ENCODE data around the gene PAX6. TPM values are rescaled to one million over a fixed set of nuclear protein-coding genes. Genes with fewer than 3 reads are reported as not detected.

Gene PAX6
- total and polyA plus RNA-seq, 2 of the 13 experiments (the other 11 are each of a cell fraction or from before 2014, with no cell fraction given): 0.15 to 1.1 TPM

GRCh38 chr11:31809857-31810778 is 1.0 kb downstream of the PAX6 start (continued):
- TF ChIP-seq PRDM10 (CRISPR knock-in tag; IDR thresholded peaks at IDR 0.05; ENCODE audit: low read depth): no peak
- TF ChIP-seq RNF2 (conservative IDR thresholded peaks at IDR 0.05; ENCODE audit: low read depth): 0 out of 2 replicates have a peak, but pooled peaks have one; percentile 29
- TF ChIP-seq PREB (CRISPR knock-in tag; IDR thresholded peaks at IDR 0.05): no peak
- no peak for TF ChIP-seq ZNF256 (CRISPR knock-in tag; conservative IDR thresholded peaks at IDR 0.05)
- TF ChIP-seq JUNB (CRISPR knock-in tag; IDR thresholded peaks at IDR 0.05; ENCODE audit: borderline replicate concordance): no peak
- TF ChIP-seq ZNF563 (CRISPR knock-in tag; IDR thresholded peaks at IDR 0.05): no peak
- no peak for TF ChIP-seq ZNF33A (CRISPR knock-in tag; IDR thresholded peaks at IDR 0.05; ENCODE audit: borderline replicate concordance)
- no peak for TF ChIP-seq RARA (CRISPR knock-in tag; IDR thresholded peaks at IDR 0.05)
- no peak for TF ChIP-seq ZNF501 (CRISPR knock-in tag; IDR thresholded peaks at IDR 0.05)
- no peak for TF ChIP-seq ETS1 (CRISPR knock-in tag; IDR thresholded peaks at IDR 0.05)
- TF ChIP-seq ZNF572 (CRISPR knock-in tag; IDR thresholded peaks at IDR 0.05): no peak
- TF ChIP-seq KLF9 (CRISPR knock-in tag; IDR thresholded peaks at IDR 0.05; ENCODE audit: low read depth): no peak
- TF ChIP-seq FOXK2 (IDR thresholded peaks at IDR 0.05): no peak
- no peak for TF ChIP-seq DNMT1 (CRISPR knock-in tag; IDR thresholded peaks at IDR 0.05)
- no peak for TF ChIP-seq PHF5A (CRISPR knock-in tag; IDR thresholded peaks at IDR 0.05; ENCODE audit: low read depth, unreplicated experiment)
- TF ChIP-seq GTF2F1 (IDR thresholded peaks at IDR 0.05; ENCODE audit: low read length): no peak
- TF ChIP-seq SATB2 (CRISPR knock-in tag; IDR thresholded peaks at IDR 0.05): no peak
- 0 out of 2 replicates have a peak, but pooled peaks have one; percentile 32 for TF ChIP-seq TSC22D2 (CRISPR knock-in tag; IDR thresholded peaks at IDR 0.05; ENCODE audit: borderline replicate concordance)
- TF ChIP-seq ZNF607 (CRISPR knock-in tag; IDR thresholded peaks at IDR 0.05; ENCODE audit: borderline replicate concordance): no peak
- peak; percentile 99 for TF ChIP-seq ZNF800 (CRISPR knock-in tag; IDR thresholded peaks at IDR 0.05)
- no peak for TF ChIP-seq ZNF780A (CRISPR knock-in tag; IDR thresholded peaks at IDR 0.05)
- TF ChIP-seq TBP (CRISPR knock-in tag; IDR thresholded peaks at IDR 0.05): no peak
- TF ChIP-seq EEA1 (CRISPR knock-in tag; IDR thresholded peaks at IDR 0.05; ENCODE audit: borderline replicate concordance): no peak
